Panc1 (cell line): ENCODE data around the gene WNT7B.

ENCODE experiments used
- CTCF ChIP-seq: fragments of 450-650 bp; IDR thresholded peaks from 2 replicates; pipeline ENCODE4 v1.5.1; 2017; ENCODE audit warnings: mild to moderate bottlenecking
- REST ChIP-seq, 2 experiments: IDR thresholded peaks; 2 replicates each; pipeline ENCODE4 v1.6.1; 2011 to 2012; ENCODE audit warnings: low read depth in 2 of 2, control low read depth in 1 of 2, low read length in 1 of 2, mild to moderate bottlenecking in 1 of 2, moderate library complexity in 1 of 2; ENCODE audit not compliant: insufficient read depth in 1 of 2
- TCF7L2 ChIP-seq: IDR thresholded peaks from 2 replicates; pipeline ENCODE4 v1.6.1; 2011; ENCODE audit warnings: mild to moderate bottlenecking, low read depth, low read length, inconsistent platforms

GRCh38 chr22:45932071-45932470, 44.9 kb downstream of the WNT7B start:
- no peak for TF ChIP-seq CTCF
- TF ChIP-seq REST (IDR thresholded peaks at IDR 0.05; ENCODE audit: insufficient read depth in 1 of 2, low read depth in 2 of 2, low read length in 1 of 2): no peak
- TF ChIP-seq TCF7L2: no peak
